ENCODE data around the gene SATB2.

The SATB2 gene

DNA sequence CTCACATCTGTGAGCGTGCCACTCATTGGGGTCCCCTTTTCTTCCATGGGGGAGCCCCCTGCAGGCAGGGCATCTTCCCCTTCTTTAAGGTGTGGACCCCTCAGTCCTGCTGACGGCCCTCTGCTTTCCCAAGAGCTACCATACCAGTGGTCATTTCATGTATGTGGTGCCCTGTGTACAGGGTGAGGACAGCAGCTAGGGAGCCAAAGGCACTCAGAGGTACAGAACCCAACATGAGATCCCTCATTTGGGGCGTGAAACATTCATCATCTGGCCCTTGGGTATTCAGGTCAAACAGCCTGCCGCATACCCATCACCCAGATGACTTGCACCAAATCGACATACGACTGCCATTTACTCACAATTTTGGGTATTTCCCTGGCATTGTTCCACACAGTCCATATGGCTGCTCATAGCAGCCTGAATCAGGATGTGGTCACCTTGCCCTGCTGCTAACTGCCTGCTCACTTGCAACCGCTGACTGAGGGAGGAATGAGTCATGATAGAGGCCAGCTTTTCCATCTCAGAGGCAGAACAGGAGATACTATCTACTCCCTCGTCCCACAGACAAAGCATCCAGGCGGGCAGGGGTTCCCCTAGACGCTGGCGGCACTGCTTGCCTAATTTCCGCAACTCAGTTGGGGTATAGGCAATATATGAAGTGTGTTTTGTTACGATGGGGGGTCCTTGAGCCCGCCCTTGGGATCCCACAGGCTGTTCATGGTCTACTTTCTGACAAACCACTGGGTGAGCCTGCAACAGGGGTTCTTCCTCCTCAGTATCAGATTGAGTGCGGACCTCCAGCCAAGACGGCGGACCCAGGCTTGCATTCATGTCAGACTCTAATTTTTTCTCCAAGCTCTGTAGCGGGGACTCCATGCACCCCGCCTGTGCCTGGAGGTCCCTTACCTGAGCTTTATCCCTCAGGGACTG, 228.6 kb downstream of the SATB2 start:
- DNase-seq = no peak

DNA sequence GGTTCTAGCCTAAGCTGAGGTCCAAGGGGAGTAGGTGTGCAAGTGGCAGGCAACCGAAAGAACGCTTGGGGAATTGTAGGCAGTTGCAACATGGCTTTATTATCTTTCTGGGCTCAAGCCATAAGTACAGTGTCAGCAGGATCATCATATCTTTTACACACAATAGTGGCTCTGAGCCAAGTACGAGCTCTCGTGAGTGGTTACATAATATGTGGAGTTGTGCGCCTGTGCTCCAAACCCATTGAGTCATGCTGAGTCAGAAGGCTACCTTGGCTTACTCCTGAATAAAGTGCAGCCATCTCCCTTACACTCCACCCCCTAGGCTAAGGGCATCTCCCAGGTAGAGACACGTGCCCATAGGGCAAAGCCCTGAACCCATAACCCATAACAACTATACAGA, 233.9 kb downstream of the SATB2 start:
- no peak for DNase-seq

DNA sequence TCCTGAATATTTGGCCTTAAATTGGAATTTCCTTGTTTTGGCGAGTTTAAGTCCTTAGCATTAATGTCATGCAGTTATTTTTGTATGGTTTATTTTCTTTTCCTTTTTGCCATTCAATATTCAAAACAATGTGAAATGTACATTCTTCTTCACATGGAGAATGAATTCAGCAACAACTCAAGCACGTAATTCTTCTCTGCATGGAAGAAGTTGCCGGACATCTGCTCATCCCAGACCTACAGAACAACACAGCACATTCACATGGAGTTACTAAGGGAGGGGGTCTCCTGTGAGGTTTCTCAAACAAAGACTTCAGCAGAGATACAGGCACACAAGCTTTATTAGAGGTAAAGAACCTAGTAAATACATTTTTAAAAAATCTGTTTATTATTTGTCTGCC, 236.8 kb downstream of the SATB2 start:
- DNase-seq = no peak

GRCh38 chr2:199219551-199219950, 238.2 kb downstream of the SATB2 start:
- no peak for DNase-seq
